K562 (cell line): ENCODE data around the gene ZDHHC24. TPM values are rescaled to one million over a fixed set of nuclear protein-coding genes. Genes with fewer than 3 reads are reported as not detected.

Experiments
- ATF1 ChIP-seq, 2 experiments: fragments of 450-650 bp in 1 of 2; IDR thresholded peaks; 2 replicates each; pipeline ENCODE4 v1.6.1; 2016; ENCODE audit warnings: missing compliant biosample characterization in 1 of 2, missing genetic modification characterization in 1 of 2
- C11orf30 ChIP-seq: fragments of 450-650 bp; IDR thresholded peaks from 2 replicates; pipeline ENCODE4 v1.6.1; 2016; ENCODE audit warnings: low read depth, mild to moderate bottlenecking
- ELK1 ChIP-seq: sonication (generic); formaldehyde crosslinking; IDR thresholded peaks from 2 replicates; pipeline ENCODE4 v1.8.1; 2022; ENCODE audit warnings: missing genetic modification reagents
- HDAC2 ChIP-seq: fragments of 450-650 bp; IDR thresholded peaks from 2 replicates; pipeline ENCODE4 v1.6.1; 2016; ENCODE audit warnings: mild to moderate bottlenecking
- MBD1 ChIP-seq: fragments of 250-450 bp; sonication (Bioruptor Pico); IDR thresholded peaks from 2 replicates; pipeline ENCODE4 v1.8.0; 2022; ENCODE audit warnings: inconsistent platforms
- MXI1 ChIP-seq: IDR thresholded peaks from 2 replicates; pipeline ENCODE4 v1.6.1; 2011; ENCODE audit warnings: low read depth, mild to moderate bottlenecking, improper control_type of control experiment, low read length
- SRSF1 ChIP-seq: fragments of 200-400 bp; formaldehyde crosslinking; IDR thresholded peaks from 2 replicates; pipeline ENCODE4 v1.6.1; 2017; ENCODE audit warnings: mild to moderate bottlenecking, low read depth, low read length, moderate library complexity
- UBTF ChIP-seq, 2 experiments: IDR thresholded peaks; 2 replicates each; pipeline ENCODE4 v1.6.1; 2012; ENCODE audit warnings: improper control_type of control experiment in 2 of 2, low read depth in 2 of 2, low read length in 2 of 2, borderline replicate concordance in 1 of 2
- ZBTB40 ChIP-seq, 2 experiments: fragments of 450-650 bp in 1 of 2; sonication (generic) in 1 of 2; formaldehyde crosslinking in 1 of 2; IDR thresholded peaks; 2 replicates each; pipeline versions ENCODE4 v1.7.1 to v1.9.0; 2016 to 2022; ENCODE audit warnings: inconsistent platforms in 1 of 2, mild to moderate bottlenecking in 1 of 2, missing genetic modification reagents in 1 of 2
- ZFX ChIP-seq: sonication (generic); formaldehyde crosslinking; IDR thresholded peaks from 2 replicates; pipeline ENCODE4 v1.8.0; 2022; ENCODE audit warnings: mild to moderate bottlenecking, missing genetic modification reagents, moderate library complexity
- ZNF175 ChIP-seq: fragments of 200-800 bp; sonication (Bioruptor generic); IDR thresholded peaks from 2 replicates; pipeline ENCODE4 v1.6.1; 2016; ENCODE audit warnings: low read depth, mild to moderate bottlenecking, missing genetic modification characterization, missing compliant biosample characterization
- polyA plus RNA-seq, 8 experiments: library from polyadenylated mRNA; depleted of rRNA in 4 of 8; stranded (reverse) in 5 of 8; unstranded in 3 of 8; fragments of >200 nt; fragmentation: Nextera tagmentation in 2 of 8; fragmentation: Illumina TruSeq in 1 of 8; extraction: Ambion mirVana in 2 of 8; extraction: Trizol in 1 of 8; gene quantifications; 2 replicates each; pipeline versions ENCODE4 v1.2.1 to v1.2.3, GENCODE V29; 2011 to 2014; ENCODE audit warnings: inconsistent platforms in 1 of 8, missing spikeins in 1 of 8
- total RNA-seq, 7 experiments: library from RNA; depleted of rRNA in 6 of 7; stranded (reverse); fragments of >200 nt in 6 of 7; fragmentation: Illumina TruSeq in 2 of 7; extraction: Trizol in 2 of 7; gene quantifications; 2 replicates each; pipeline versions ENCODE4 v1.2.1 to v1.2.3, GENCODE V29; 2011 to 2021; ENCODE audit warnings: low replicate concordance in 1 of 7

Gene ZDHHC24
- total and polyA plus RNA-seq, 9 of the 15 experiments (the other 6 are each of a cell fraction or from before 2014, with no cell fraction given), result 0.45 to 11.2 (median 2.7) TPM

- TF ChIP-seq ZBTB40 (IDR thresholded peaks at IDR 0.05) (no peak), ZBTB40 (CRISPR knock-in tag; IDR thresholded peaks at IDR 0.05) (no peak), ATF1 (CRISPR knock-in tag; IDR thresholded peaks at IDR 0.05) (no peak), ATF1 (tag; IDR thresholded peaks at IDR 0.05) (peak; percentile 87), SRSF1 (no peak), MBD1 (no peak), C11orf30 (peak; percentile 20; the same call in 1 of the 2 replicates), HDAC2 (peak; percentile 83), MXI1 (peak; percentile 74), UBTF (IDR thresholded peaks at IDR 0.05; ENCODE audit: borderline replicate concordance in 1 of 2, low read depth in 2 of 2, low read length in 2 of 2) (0 out of 4 replicates have a peak, but pooled peaks of 1 of the 2 experiments have one; percentile 20), ZFX (CRISPR knock-in tag) (peak; percentile 90), ELK1 (CRISPR knock-in tag) (no peak), ZNF175 (CRISPR knock-in tag) (no peak)
Measured at GRCh38 chr11:66592457-66593302, 46.8 kb upstream of the ZDHHC24 start, which contains the start of the genes CCDC87 and CCS (continued).
